CD8-positive, alpha-beta memory T cell (primary cell): ENCODE measurements around the gene SLC38A3. TPM values are rescaled to one million over a fixed set of nuclear protein-coding genes. Genes with fewer than 3 reads are reported as not detected.

Experiments used
- CTCF ChIA-PET: fragments of 350-600 bp; sonication (Branson Sonifier 250); formaldehyde crosslinking; loops from one replicate; lab custom pipeline; 2021; ENCODE audit warnings: antibody characterized with exemption; lab: Charles Lee
- POLR2A ChIA-PET: fragments of 350-600 bp; sonication (Branson Sonifier 250); formaldehyde crosslinking; loops from one replicate; lab custom pipeline; 2021; ENCODE audit warnings: antibody characterized with exemption; lab: Charles Lee
- DNase-seq, 5 donors: peaks; one replicate each; pipeline versions ENCODE4 v3.0.0 to v3.0.0-alpha.2; 2020 to 2022; ENCODE audit warnings: mixed read lengths in 1 of 5
- H3K27ac ChIP-seq: one replicate; pipeline ENCODE4 v1.7.0; 2013; ENCODE audit warnings: low read depth, mild to moderate bottlenecking, low read length, moderate library complexity
- H3K27me3 ChIP-seq: 2 replicates; pipeline ENCODE4 v1.7.0; 2013; ENCODE audit warnings: low read length, mild to moderate bottlenecking; ENCODE audit not compliant: insufficient read depth, poor library complexity, severe bottlenecking
- H3K36me3 ChIP-seq: 2 replicates; pipeline ENCODE4 v1.7.0; 2013; ENCODE audit warnings: mild to moderate bottlenecking, low read length, moderate library complexity; ENCODE audit not compliant: insufficient read depth
- H3K4me1 ChIP-seq: 2 replicates; pipeline ENCODE4 v1.7.0; 2013; ENCODE audit warnings: mild to moderate bottlenecking, low read length, moderate library complexity; ENCODE audit not compliant: insufficient read depth
- H3K4me3 ChIP-seq: 2 replicates; pipeline ENCODE4 v1.7.0; 2013; ENCODE audit warnings: mild to moderate bottlenecking, low read length
- H3K9me3 ChIP-seq: 2 replicates; pipeline ENCODE4 v1.7.0; 2013; ENCODE audit warnings: mild to moderate bottlenecking, low read length
- H3K27ac Mint-ChIP-seq, 8 donors: one replicate each; pipeline ENCODE4 v1.8.0; 2020 to 2021; ENCODE audit warnings: mixed read lengths in 8 of 8, mild to moderate bottlenecking in 6 of 8, inconsistent platforms in 3 of 8, moderate library complexity in 3 of 8
- H3K27me3 Mint-ChIP-seq, 2 donors: one replicate each; pipeline ENCODE4 v1.8.0; 2020 to 2021; ENCODE audit warnings: mixed read lengths in 2 of 2, mild to moderate bottlenecking in 1 of 2, moderate library complexity in 1 of 2
- H3K36me3 Mint-ChIP-seq, 3 donors: one replicate each; pipeline ENCODE4 v1.8.0; 2020 to 2021; ENCODE audit warnings: mixed read lengths in 3 of 3, inconsistent platforms in 1 of 3, mild to moderate bottlenecking in 1 of 3
- H3K4me1 Mint-ChIP-seq, 3 donors: one replicate each; pipeline ENCODE4 v1.8.0; 2020 to 2021; ENCODE audit warnings: mixed read lengths in 3 of 3, inconsistent platforms in 1 of 3, mild to moderate bottlenecking in 1 of 3
- H3K4me3 Mint-ChIP-seq, 7 donors: one replicate each; pipeline ENCODE4 v1.8.0; 2020 to 2021; ENCODE audit warnings: mixed read lengths in 7 of 7, mild to moderate bottlenecking in 6 of 7, moderate library complexity in 4 of 7, inconsistent platforms in 2 of 7
- H3K9me3 Mint-ChIP-seq, 5 donors: one replicate each; pipeline ENCODE4 v1.8.0; 2020 to 2022; ENCODE audit warnings: mixed read lengths in 5 of 5, mild to moderate bottlenecking in 3 of 5, moderate library complexity in 2 of 5, inconsistent platforms in 1 of 5
- polyA plus RNA-seq: library from polyadenylated mRNA; unstranded; fragments of 300-500 nt; fragmentation: Illumina TruSeq; gene quantifications from one replicate; pipeline ENCODE4 v1.2.3, GENCODE V29; 2021
- total RNA-seq, 2 experiments: library from RNA; stranded (reverse); gene quantifications; one replicate each; pipeline ENCODE4 v1.2.3, GENCODE V29; 2021

Gene SLC38A3
- total and polyA plus RNA-seq, 3 experiments from 2014 or later, result not detected

DNA sequence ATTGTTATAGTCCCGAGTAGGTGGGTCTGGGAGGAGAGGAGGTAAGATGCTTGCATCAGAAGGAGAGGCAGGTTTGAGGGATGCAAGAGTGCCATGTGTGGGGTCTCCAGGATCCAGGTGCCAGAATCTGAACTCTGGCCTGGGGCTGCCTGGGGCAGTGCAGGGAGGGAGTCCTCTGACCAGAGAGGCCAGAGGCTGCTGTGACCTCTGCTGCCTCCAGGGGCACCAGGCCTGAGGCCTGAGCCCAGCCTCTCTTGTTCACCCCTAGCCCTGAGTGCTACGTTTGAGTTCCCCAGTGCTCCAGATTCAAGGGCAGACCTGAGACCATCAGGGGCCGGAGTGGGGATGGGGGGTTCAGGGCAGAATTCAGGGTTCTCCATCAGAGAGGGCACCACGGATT is 7.4 kb downstream of the SLC38A3 start:
- no peak overlapping the region for H3K27ac ChIP-seq
- POLR2A ChIA-PET, result no interaction called here
- peaks cover 0 to 5% of the 10 kb centered on the region in 2 donors for H3K27me3 Mint-ChIP-seq
- DNase-seq, result no peak
- H3K9me3 ChIP-seq, result no peaks in the 10 kb centered on the region
- H3K4me3 Mint-ChIP-seq, result no peak overlapping the region
- H3K9me3 Mint-ChIP-seq, result no peaks in the 10 kb centered on the region
- CTCF ChIA-PET, result interaction anchor here (0.9 to 6.8 kb wide), 2 partner anchors 18 to 48 kb away, joined by 3 to 37 read pairs; no protein-coding TSS in a partner anchor
- no peaks in the 10 kb centered on the region for H3K27me3 ChIP-seq
- H3K4me1 Mint-ChIP-seq, result no peaks in the 10 kb centered on the region
- no peaks in the 10 kb centered on the region for H3K36me3 ChIP-seq
- no peaks in the 10 kb centered on the region for H3K4me1 ChIP-seq
- no peak overlapping the region for H3K27ac Mint-ChIP-seq
- no peaks in the 10 kb centered on the region for H3K36me3 Mint-ChIP-seq
- no peak overlapping the region for H3K4me3 ChIP-seq

- Mint-ChIP-seq H3K36me3 (no peaks in the 10 kb centered on the region), H3K4me1 (no peaks in the 10 kb centered on the region), H3K4me3 (no peak overlapping the region), H3K27me3 (peaks cover 0 to 4% of the 10 kb centered on the region in 2 donors), H3K9me3 (no peaks in the 10 kb centered on the region), H3K27ac (no peak overlapping the region)
- no peaks in the 10 kb centered on the region for H3K36me3 ChIP-seq
- no peaks in the 10 kb centered on the region for H3K27me3 ChIP-seq
- no peak overlapping the region for H3K27ac ChIP-seq
- no peak for DNase-seq
- no peaks in the 10 kb centered on the region for H3K9me3 ChIP-seq
- H3K4me3 ChIP-seq, result no peak overlapping the region
- H3K4me1 ChIP-seq, result no peaks in the 10 kb centered on the region
- ChIA-PET POLR2A (no interaction called here), CTCF (interaction anchor here (1.4 to 6.8 kb wide), 2 partner anchors 13 to 18 kb away, joined by 3 to 37 read pairs; no protein-coding TSS in a partner anchor)
Observed at GRCh38 chr3:50212971-50213370, 7.9 kb downstream of the SLC38A3 start.

- Mint-ChIP-seq H3K36me3 (no peaks in the 10 kb centered on the region), H3K27me3 (peaks cover 0 to 4% of the 10 kb centered on the region in 2 donors), H3K4me1 (no peaks in the 10 kb centered on the region), H3K4me3 (no peak overlapping the region), H3K27ac (no peak overlapping the region), H3K9me3 (no peaks in the 10 kb centered on the region)
- Histone ChIP-seq H3K27me3 (no peaks in the 10 kb centered on the region), H3K4me1 (no peaks in the 10 kb centered on the region), H3K9me3 (no peaks in the 10 kb centered on the region), H3K36me3 (no peaks in the 10 kb centered on the region), H3K4me3 (no peak overlapping the region), H3K27ac (no peak overlapping the region)
- POLR2A ChIA-PET, result no interaction called here
- no peak for DNase-seq
- CTCF ChIA-PET, result interaction anchor here (1.4 to 6.8 kb wide), 2 partner anchors 12 to 19 kb away, joined by 3 to 37 read pairs; no protein-coding TSS in a partner anchor
Observed at GRCh38 chr3:50213373-50213772, 8.3 kb downstream of the SLC38A3 start.

DNA sequence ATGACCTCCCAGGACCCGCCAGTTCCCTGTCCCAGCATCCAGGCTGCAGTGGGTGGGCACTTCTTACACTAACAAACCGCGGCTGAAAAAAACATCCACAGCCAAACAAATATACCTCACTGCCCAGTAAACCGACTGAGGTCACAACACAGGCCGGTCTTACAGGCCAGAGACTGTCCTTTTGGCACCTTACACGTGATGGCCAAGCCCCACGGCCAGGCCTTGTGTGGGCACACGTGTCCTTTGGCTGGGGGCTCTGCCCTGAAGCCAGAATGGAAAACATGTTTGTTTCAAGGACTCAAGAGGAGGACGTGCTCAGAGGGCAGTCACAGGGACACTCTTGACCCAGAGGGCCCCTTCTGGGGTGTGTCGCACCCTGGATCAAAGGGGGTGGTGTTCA is 9.8 kb downstream of the SLC38A3 start:
- no peak overlapping the region for H3K27ac ChIP-seq
- H3K27me3 Mint-ChIP-seq, result peaks cover 0 to 2% of the 10 kb centered on the region in 2 donors
- H3K36me3 ChIP-seq, result no peaks in the 10 kb centered on the region
- no peaks in the 10 kb centered on the region for H3K4me1 Mint-ChIP-seq
- POLR2A ChIA-PET, result no interaction called here
- CTCF ChIA-PET, result interaction anchor here (6.8 kb wide), 1 partner anchor 20 kb away, joined by 37 read pairs; no protein-coding TSS in a partner anchor
- no peaks in the 10 kb centered on the region for H3K9me3 Mint-ChIP-seq
- H3K27me3 ChIP-seq, result no peaks in the 10 kb centered on the region
- DNase-seq, result no peak
- H3K4me3 Mint-ChIP-seq, result no peak overlapping the region
- H3K4me3 ChIP-seq, result no peak overlapping the region
- no peaks in the 10 kb centered on the region for H3K9me3 ChIP-seq
- no peaks in the 10 kb centered on the region for H3K4me1 ChIP-seq
- no peak overlapping the region for H3K27ac Mint-ChIP-seq
- H3K36me3 Mint-ChIP-seq, result no peaks in the 10 kb centered on the region

- Histone ChIP-seq H3K4me1 (no peaks in the 10 kb centered on the region), H3K27ac (no peak overlapping the region), H3K36me3 (no peaks in the 10 kb centered on the region), H3K27me3 (no peaks in the 10 kb centered on the region), H3K4me3 (no peak overlapping the region), H3K9me3 (no peaks in the 10 kb centered on the region)
- Mint-ChIP-seq H3K27ac (no peak overlapping the region), H3K4me1 (no peaks in the 10 kb centered on the region), H3K9me3 (no peaks in the 10 kb centered on the region), H3K36me3 (no peaks in the 10 kb centered on the region), H3K4me3 (peak overlapping the region in 1 of 7 donors; percentile 48), H3K27me3 (peaks cover 0 to 2% of the 10 kb centered on the region in 2 donors)
- POLR2A ChIA-PET, result no interaction called here
- CTCF ChIA-PET, result interaction anchor here (6.8 kb wide), 1 partner anchor 21 kb away, joined by 37 read pairs; no protein-coding TSS in a partner anchor
- no peak for DNase-seq
Observed at GRCh38 chr3:50215529-50215928, 10.5 kb downstream of the SLC38A3 start.

- no peaks in the 10 kb centered on the region for H3K9me3 ChIP-seq
- CTCF ChIA-PET, result interaction anchor here (0.5 to 6.8 kb wide), 6 partner anchors 8 to 42 kb away, joined by 3 to 37 read pairs (median 5); no protein-coding TSS in a partner anchor
- H3K36me3 Mint-ChIP-seq, result no peaks in the 10 kb centered on the region
- no peaks in the 10 kb centered on the region for H3K27me3 ChIP-seq
- H3K4me3 Mint-ChIP-seq, result no peak overlapping the region
- no peaks in the 10 kb centered on the region for H3K4me1 ChIP-seq
- POLR2A ChIA-PET, result interaction anchor here (0.7 kb wide), 1 partner anchor 8 kb away, joined by 3 read pairs; no protein-coding TSS in a partner anchor
- peaks cover 0 to 2% of the 10 kb centered on the region in 2 donors for H3K27me3 Mint-ChIP-seq
- H3K27ac Mint-ChIP-seq, result no peak overlapping the region
- H3K36me3 ChIP-seq, result no peaks in the 10 kb centered on the region
- no peak overlapping the region for H3K4me3 ChIP-seq
- no peak overlapping the region for H3K27ac ChIP-seq
- DNase-seq, result no peak
- no peaks in the 10 kb centered on the region for H3K9me3 Mint-ChIP-seq
- H3K4me1 Mint-ChIP-seq, result peaks cover 0 to 4% (median 0%) of the 10 kb centered on the region in 3 donors
Observed at GRCh38 chr3:50217681-50218080, 12.6 kb downstream of the SLC38A3 start.

DNA sequence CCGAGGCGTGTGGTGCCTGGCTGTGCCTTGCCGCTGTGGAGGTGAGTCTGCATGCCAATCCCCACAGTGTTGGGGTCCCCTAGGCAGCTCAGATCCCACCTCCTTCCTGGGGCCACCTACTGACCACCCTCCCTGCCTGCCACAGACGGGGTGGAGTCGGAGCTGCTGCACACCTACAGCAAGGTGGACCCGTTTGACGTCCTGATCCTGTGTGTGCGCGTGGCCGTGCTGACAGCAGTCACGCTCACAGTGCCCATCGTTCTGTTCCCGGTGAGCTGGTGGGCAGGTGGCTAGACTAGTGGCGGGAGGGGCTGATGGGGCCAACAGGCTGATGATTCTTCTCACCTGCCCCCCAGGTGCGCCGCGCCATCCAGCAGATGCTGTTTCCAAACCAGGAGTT is 13.4 kb downstream of the SLC38A3 start:
- no peaks in the 10 kb centered on the region for H3K27me3 ChIP-seq
- H3K4me1 ChIP-seq, result no peaks in the 10 kb centered on the region
- no peaks in the 10 kb centered on the region for H3K36me3 Mint-ChIP-seq
- ChIA-PET CTCF (interaction anchor here (0.5 to 13.2 kb wide), 5 partner anchors 24 to 41 kb away, joined by 3 to 266 read pairs (median 7); partner anchors contain the start of gene GNAT1), POLR2A (no interaction called here)
- H3K27ac Mint-ChIP-seq, result no peak overlapping the region
- H3K4me3 Mint-ChIP-seq, result no peak overlapping the region
- no peaks in the 10 kb centered on the region for H3K36me3 ChIP-seq
- no peaks in the 10 kb centered on the region for H3K9me3 ChIP-seq
- H3K27me3 Mint-ChIP-seq, result peaks cover 0 to 2% of the 10 kb centered on the region in 2 donors
- no peak overlapping the region for H3K27ac ChIP-seq
- H3K4me1 Mint-ChIP-seq, result peaks cover 0 to 4% (median 0%) of the 10 kb centered on the region in 3 donors
- no peaks in the 10 kb centered on the region for H3K9me3 Mint-ChIP-seq
- DNase-seq, result no peak
- H3K4me3 ChIP-seq, result no peak overlapping the region

DNA sequence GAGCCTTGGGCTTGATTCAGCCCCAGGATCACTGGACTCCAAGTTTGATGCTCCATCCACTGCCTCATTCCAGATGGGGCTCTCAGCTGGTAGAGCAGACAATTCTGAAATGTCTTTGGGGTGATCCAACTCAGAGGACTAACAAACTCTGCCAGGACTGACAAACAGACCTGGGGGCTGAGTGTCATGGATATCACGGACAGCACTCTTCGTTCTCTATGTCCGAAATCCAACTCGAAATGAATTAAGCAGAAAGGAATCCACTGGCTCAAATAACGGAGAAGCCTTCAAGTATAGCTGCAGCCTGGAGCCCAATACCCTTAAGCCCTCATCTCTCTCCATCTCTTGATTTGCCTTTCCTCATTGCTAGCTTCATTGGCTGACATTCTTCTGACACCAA is 14.2 kb downstream of the SLC38A3 start:
- Mint-ChIP-seq H3K36me3 (no peaks in the 10 kb centered on the region), H3K4me3 (no peak overlapping the region), H3K9me3 (no peaks in the 10 kb centered on the region), H3K27me3 (peaks cover 0 to 4% of the 10 kb centered on the region in 2 donors), H3K27ac (peak overlapping the region in 2 of 8 donors; percentile 38 to 42), H3K4me1 (peaks cover 0 to 4% (median 0%) of the 10 kb centered on the region in 3 donors)
- ChIA-PET POLR2A (no interaction called here), CTCF (interaction anchor here (0.9 to 13.2 kb wide), 5 partner anchors 14 to 99 kb away, joined by 3 to 266 read pairs (median 3); partner anchors contain the start of genes GNAT1 and SLC38A3)
- H3K4me1 ChIP-seq, result no peaks in the 10 kb centered on the region
- no peaks in the 10 kb centered on the region for H3K27me3 ChIP-seq
- no peak overlapping the region for H3K4me3 ChIP-seq
- no peak for DNase-seq
- no peaks in the 10 kb centered on the region for H3K36me3 ChIP-seq
- no peak overlapping the region for H3K27ac ChIP-seq
- H3K9me3 ChIP-seq, result no peaks in the 10 kb centered on the region
